ENCODE data around the gene COQ3.

COQ3 gene

GRCh38 chr6:99393698-99394531 is at the start of gene COQ3:
COQ3 (minus strand) TSS chr6:99394195; CDS start chr6:99394179, 16 bp downstream.
- peak; percentile 34 to 38 for DNase-seq (ENCODE audit: low read depth in 2 of 2)

- no peak for DNase-seq (ENCODE audit: low read depth in 2 of 2)
Observed at GRCh38 chr6:99434702-99435530, 40.9 kb upstream of the COQ3 start.

- no peak for DNase-seq (ENCODE audit: low read depth in 2 of 2)
Observed at GRCh38 chr6:99432877-99433276, 38.9 kb upstream of the COQ3 start.

- DNase-seq (ENCODE audit: low read depth in 2 of 2) = no peak
Observed at GRCh38 chr6:99431901-99432300, 37.9 kb upstream of the COQ3 start.

GRCh38 chr6:99427988-99428387 is 34.0 kb upstream of the COQ3 start:
- no peak for DNase-seq (ENCODE audit: low read depth in 2 of 2)

- no peak for DNase-seq (ENCODE audit: low read depth in 2 of 2)
Observed at GRCh38 chr6:99426451-99426757, 32.4 kb upstream of the COQ3 start.

GRCh38 chr6:99425647-99426450 is 31.9 kb upstream of the COQ3 start:
- DNase-seq (ENCODE audit: low read depth in 2 of 2) = peak; percentile 29 to 41

- DNase-seq (ENCODE audit: low read depth in 2 of 2) = peak; percentile 68 to 83
Observed at GRCh38 chr6:99424761-99425646, 31.0 kb upstream of the COQ3 start, which contains the start of gene PNISR. PNISR (minus strand) TSS chr6:99425308; CDS start chr6:99414659, 10,649 bp downstream.

GRCh38 chr6:99424022-99424421 is 30.0 kb upstream of the COQ3 start:
- no peak for DNase-seq (ENCODE audit: low read depth in 2 of 2)

GRCh38 chr6:99422912-99423311 is 28.9 kb upstream of the COQ3 start:
- DNase-seq (ENCODE audit: low read depth in 2 of 2) = no peak

- DNase-seq (ENCODE audit: low read depth in 2 of 2) = no peak
Observed at GRCh38 chr6:99416892-99417767, 23.1 kb upstream of the COQ3 start.

GRCh38 chr6:99416226-99416625 is 22.2 kb upstream of the COQ3 start:
- DNase-seq (ENCODE audit: low read depth in 2 of 2) = no peak

- no peak for DNase-seq (ENCODE audit: low read depth in 2 of 2)
Observed at GRCh38 chr6:99415446-99415845, 21.5 kb upstream of the COQ3 start.

- no peak for DNase-seq (ENCODE audit: low read depth in 2 of 2)
Observed at GRCh38 chr6:99412065-99412464, 18.1 kb upstream of the COQ3 start.

GRCh38 chr6:99409672-99410071 is 15.7 kb upstream of the COQ3 start:
- DNase-seq (ENCODE audit: low read depth in 2 of 2) = no peak

GRCh38 chr6:99407076-99407475 is 13.1 kb upstream of the COQ3 start:
- DNase-seq (ENCODE audit: low read depth in 2 of 2) = no peak

GRCh38 chr6:99402448-99402847 is 8.5 kb upstream of the COQ3 start:
- DNase-seq (ENCODE audit: low read depth in 2 of 2) = no peak

GRCh38 chr6:99397287-99397686 is 3.3 kb upstream of the COQ3 start:
- DNase-seq (ENCODE audit: low read depth in 2 of 2) = no peak

- DNase-seq (ENCODE audit: low read depth in 2 of 2) = no peak
Observed at GRCh38 chr6:99393366-99393697, 663 bp downstream of the COQ3 start.

GRCh38 chr6:99390896-99391295 is 3.1 kb downstream of the COQ3 start:
- no peak for DNase-seq (ENCODE audit: low read depth in 2 of 2)

Data from stimulated activated CD8-positive, alpha-beta memory T cell treated with anti-CD3 and anti-CD28 coated beads, Interleukin-15, amount 100 ng/mL, for 4 hours (primary cell).